ENCODE data around the gene ZFP92.

DNA sequence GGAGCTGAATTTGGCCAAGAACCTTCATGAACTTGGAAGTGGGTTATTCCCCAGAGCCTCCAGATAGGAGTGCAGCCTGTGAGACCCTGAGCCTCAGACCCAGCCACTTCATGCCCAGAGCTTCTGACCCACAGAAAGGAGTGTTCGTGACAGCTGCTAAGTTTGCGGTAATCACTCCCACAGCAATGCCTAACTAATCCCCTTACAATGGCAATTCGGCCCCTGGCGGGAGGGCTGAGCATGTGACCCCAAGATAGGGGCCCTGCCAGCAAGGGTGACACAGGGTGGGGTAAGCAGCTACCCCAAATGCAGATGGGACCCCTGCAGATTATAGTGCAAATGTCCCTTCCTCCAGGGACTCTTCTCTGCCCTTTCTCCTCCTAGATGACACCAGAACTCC lies 32.7 kb upstream of the ZFP92 start:
- TF ChIP-seq POLR2AphosphoS5 (IDR thresholded peaks at IDR 0.05; ENCODE audit: low read depth, low read length), result no peak
- no peak for TF ChIP-seq TAF1 (IDR thresholded peaks at IDR 0.05; ENCODE audit: low read depth, low read length)
- no peak for TF ChIP-seq POLR2A (IDR thresholded peaks at IDR 0.05; ENCODE audit: low read depth, low read length)
- TF ChIP-seq SPI1 (IDR thresholded peaks at IDR 0.05; ENCODE audit: low read depth, low read length), result no peak
- TF ChIP-seq PAX5 (IDR thresholded peaks at IDR 0.05; ENCODE audit: insufficient read depth, low read length, severe bottlenecking), result no peak
